ENCODE results near the gene VPS8.

Gene VPS8

GRCh38 chr3:185069037-185070030 is 257.4 kb downstream of the VPS8 start:
- peak; percentile 5 for DNase-seq

GRCh38 chr3:185070491-185071286 is 258.7 kb downstream of the VPS8 start:
- DNase-seq = peak; percentile 21

GRCh38 chr3:185071287-185071800 is 259.4 kb downstream of the VPS8 start:
- no peak for DNase-seq

- DNase-seq = no peak
These were observed 263.6 kb downstream of the VPS8 start for GRCh38 chr3:185075547-185075946.

GRCh38 chr3:185076219-185076618 is 264.3 kb downstream of the VPS8 start:
- DNase-seq = no peak

- DNase-seq = no peak
These were observed 267.7 kb downstream of the VPS8 start for GRCh38 chr3:185079625-185080024.

GRCh38 chr3:185081521-185081920 is 269.6 kb downstream of the VPS8 start:
- peak; percentile 45 for DNase-seq

GRCh38 chr3:185082149-185082548 is 270.2 kb downstream of the VPS8 start:
- DNase-seq = no peak

GRCh38 chr3:185082829-185083228 is 270.9 kb downstream of the VPS8 start:
- no peak for DNase-seq

- no peak for DNase-seq
These were observed 272.4 kb downstream of the VPS8 start for GRCh38 chr3:185084402-185084801.

- DNase-seq = peak; percentile 83
These were observed 272.9 kb downstream of the VPS8 start for GRCh38 chr3:185084901-185085300.

GRCh38 chr3:185087419-185087818 is 275.5 kb downstream of the VPS8 start:
- DNase-seq = no peak

- peak; percentile 68 for DNase-seq
These were observed 277.4 kb downstream of the VPS8 start for GRCh38 chr3:185089343-185089742.

GRCh38 chr3:185089751-185090150 is 277.8 kb downstream of the VPS8 start:
- no peak for DNase-seq

- no peak for DNase-seq
These were observed 278.8 kb downstream of the VPS8 start for GRCh38 chr3:185090811-185091210.

- DNase-seq = no peak
These were observed 281.1 kb downstream of the VPS8 start for GRCh38 chr3:185093116-185093515.

- DNase-seq = no peak
These were observed 282.7 kb downstream of the VPS8 start for GRCh38 chr3:185094697-185095096.

Measured in fibroblast of skin of right biceps (primary cell).